Cardiac fibroblast (primary cell): Measurements from ENCODE around the gene CLPTM1L.

ENCODE experiments used
- DNase-seq, 2 donors: peaks; one replicate each; pipeline versions ENCODE4 v3.0.0 to v3.0.0-alpha.2; 2010; ENCODE audit warnings: low read depth in 2 of 2
- H3K4me3 ChIP-seq, 2 donors: replicated peaks in 1 of 2; 1 replicate in 1 of 2; 2 replicates in 1 of 2; pipeline ENCODE4 v1.5.1; 2011; ENCODE audit warnings: low read depth in 2 of 2, low read length in 2 of 2, mild to moderate bottlenecking in 2 of 2, moderate library complexity in 1 of 2
- TF ChIP-seq, protein P1 (sequence below): IDR thresholded peaks from one replicate; pipeline ENCODE4 v1.5.1; 2011; ENCODE audit warnings: low read depth, mild to moderate bottlenecking, low read length, inconsistent platforms

Gene CLPTM1L

DNA sequence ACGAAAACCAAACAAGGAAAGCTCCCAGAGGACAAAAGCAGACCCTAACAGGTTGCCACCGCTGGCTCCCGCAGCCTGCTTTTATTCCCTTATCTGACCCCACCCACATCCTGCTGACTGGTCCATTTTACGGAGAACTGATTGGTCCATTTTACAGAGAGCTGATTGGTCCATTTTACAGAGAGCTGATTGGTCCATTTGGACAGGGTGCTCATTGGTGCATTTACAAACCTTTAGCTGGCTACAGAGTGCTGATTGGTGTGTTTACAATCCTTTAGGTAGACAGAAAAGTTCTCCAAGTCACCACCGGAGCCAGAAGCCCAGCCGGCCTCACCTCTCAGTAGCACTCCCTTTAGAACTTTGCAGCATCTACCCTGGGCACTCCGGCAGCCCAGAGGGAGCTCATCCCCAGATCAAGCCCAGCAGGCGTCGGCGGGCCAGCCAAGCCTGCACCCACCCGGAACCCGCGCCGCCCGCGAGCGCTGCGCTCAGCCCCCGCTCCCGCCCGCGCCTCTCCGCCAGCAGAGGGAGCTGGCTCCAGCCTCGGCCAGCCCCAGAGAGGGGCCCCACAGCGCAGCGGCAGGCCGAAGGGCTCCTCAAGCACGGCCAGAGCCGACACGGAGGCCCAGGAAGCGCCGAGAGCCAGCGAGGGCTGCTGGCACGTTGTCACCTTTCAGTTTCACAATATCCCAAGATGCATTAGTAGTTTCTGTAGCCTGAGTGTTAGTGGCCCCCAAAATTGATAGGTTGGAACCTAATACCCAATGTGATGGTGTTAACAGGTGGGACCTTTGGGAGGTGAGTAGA is 35.3 kb upstream of the CLPTM1L start:
- H3K4me3 ChIP-seq, result no peak overlapping the region
- TF ChIP-seq, protein P1, sequence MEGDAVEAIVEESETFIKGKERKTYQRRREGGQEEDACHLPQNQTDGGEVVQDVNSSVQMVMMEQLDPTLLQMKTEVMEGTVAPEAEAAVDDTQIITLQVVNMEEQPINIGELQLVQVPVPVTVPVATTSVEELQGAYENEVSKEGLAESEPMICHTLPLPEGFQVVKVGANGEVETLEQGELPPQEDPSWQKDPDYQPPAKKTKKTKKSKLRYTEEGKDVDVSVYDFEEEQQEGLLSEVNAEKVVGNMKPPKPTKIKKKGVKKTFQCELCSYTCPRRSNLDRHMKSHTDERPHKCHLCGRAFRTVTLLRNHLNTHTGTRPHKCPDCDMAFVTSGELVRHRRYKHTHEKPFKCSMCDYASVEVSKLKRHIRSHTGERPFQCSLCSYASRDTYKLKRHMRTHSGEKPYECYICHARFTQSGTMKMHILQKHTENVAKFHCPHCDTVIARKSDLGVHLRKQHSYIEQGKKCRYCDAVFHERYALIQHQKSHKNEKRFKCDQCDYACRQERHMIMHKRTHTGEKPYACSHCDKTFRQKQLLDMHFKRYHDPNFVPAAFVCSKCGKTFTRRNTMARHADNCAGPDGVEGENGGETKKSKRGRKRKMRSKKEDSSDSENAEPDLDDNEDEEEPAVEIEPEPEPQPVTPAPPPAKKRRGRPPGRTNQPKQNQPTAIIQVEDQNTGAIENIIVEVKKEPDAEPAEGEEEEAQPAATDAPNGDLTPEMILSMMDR, result peak; percentile 18
- DNase-seq, result peak; percentile 47 to 60

DNA sequence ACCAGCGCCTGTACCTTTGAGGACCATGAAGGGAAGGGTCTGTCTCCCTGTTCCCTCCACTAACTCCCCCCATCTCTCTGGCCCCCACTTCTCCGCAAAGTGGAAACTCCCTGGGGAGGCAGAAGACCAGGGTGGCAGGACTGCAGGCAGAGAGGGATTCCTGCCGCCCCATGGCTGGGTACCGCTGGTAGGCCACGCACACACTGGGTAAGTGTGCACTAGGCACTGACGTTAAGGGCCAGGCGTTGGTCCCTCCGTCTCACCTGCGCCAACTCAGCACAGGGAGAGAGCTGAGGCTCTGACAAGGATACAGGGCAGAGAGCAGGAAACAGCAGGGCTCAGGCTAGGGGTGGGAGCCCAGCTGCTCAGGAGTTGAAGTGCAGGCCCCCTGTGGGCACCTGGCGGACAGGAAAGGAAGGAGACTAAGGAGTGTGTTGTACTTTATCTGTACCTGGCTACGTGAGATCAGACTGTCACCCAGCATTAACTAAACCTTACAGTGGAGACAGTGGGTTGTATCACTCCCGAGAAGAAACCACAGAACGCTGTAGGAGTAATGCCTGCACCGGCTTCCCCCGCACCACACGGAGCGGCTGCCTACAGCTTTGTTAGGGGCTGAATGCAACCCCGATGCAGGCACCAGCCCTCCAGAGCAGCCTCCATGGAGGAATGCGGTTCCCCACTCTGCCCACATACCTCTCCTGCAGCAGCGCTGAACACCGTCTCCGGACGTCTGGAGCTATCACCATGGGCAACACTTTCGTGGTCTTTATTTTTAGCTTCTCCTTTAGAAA is 34.2 kb upstream of the CLPTM1L start:
- DNase-seq, result no peak
- TF ChIP-seq, protein P1, result no peak
- H3K4me3 ChIP-seq, result no peak overlapping the region

DNA sequence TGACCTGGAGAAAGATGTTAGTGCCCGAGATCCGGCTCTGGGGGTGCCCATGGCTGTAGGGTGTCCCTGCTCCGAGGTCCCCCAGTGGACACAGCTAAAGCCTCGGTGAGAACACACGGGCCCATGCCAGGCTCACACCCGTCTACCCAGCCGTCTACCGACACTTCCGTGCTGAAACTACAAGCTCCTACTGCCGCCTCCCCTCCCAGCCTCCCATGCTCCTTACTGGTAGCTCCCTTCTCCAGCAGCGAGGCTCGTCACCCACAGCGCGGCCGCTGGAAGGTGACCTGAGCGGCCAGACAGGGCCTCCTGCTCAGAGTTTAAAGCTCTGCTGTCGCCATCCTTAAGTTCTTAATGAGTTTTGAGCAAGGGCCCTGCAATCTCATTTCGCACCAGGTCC is 33.2 kb upstream of the CLPTM1L start:
- no peak for DNase-seq

DNA sequence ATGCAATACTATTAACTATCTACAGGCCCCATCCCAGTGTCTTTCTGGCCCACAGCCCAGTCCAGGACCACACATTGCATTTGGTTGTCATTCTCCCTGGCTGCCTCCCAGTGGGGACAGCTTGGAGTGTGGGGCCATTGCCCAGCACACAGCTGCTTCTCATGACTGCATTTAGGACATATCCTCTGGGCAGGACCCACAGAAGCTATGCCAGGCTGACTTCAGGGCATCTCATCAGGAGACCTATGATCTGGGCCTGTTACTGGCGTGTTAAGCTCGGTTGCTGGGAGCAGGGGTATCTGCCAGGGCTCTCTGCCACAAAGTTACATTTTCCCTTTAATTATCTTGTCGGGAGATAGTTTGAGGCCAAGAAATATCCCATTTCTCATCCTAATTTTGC is 32.1 kb upstream of the CLPTM1L start:
- TF ChIP-seq, protein P1, result no peak
- H3K4me3 ChIP-seq, result no peak overlapping the region
- DNase-seq, result no peak

More for the DNA sequence above, 33.2 kb upstream of the CLPTM1L start:
- TF ChIP-seq, protein P1, result no peak
- H3K4me3 ChIP-seq, result no peak overlapping the region

DNA sequence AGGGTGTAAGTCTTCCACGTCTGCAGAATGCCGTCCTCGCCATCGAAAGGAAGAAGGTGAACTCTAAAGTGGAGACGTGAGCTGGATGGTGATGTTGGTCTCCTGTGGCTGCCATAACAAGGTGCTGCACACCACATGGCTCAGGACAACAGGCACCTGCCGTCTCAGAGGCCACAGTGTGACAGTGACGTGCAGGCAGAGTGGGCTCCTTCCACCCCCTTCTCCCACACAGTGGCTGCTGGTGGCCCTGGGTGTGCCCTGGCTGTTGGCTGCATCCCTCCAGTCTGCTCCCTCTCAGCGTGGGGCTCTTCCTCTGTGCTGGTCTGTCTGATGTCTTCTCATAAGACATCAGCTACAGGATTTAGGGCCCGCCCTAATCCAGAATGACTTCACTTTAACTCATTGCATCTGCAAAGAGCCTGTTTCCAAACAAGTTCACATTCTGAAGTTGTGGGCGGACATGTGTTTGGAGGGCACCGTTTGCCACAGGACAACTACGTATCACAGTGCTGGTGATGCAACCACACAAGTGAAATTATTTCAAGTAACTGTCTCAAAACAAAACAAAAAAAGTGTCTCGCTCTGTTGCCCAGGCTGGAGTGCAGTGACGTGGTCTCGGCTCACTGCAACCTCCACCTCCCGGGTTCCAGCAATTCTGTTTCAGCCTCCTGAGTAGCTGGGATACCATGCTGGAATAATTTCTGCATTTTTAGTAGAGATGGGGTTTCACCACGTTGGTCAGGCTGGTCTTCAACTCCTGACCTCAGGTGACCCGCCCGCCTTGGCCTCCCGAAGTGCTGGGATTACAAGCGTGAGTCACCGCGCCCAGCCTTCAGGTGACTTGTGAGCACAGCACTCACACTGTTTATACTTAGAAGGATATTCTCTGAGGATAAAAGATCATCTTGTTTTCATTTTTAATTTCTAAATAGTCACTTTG is 31.2 kb upstream of the CLPTM1L start:
- no peak overlapping the region for H3K4me3 ChIP-seq
- no peak for DNase-seq
- TF ChIP-seq, protein P1, result no peak

DNA sequence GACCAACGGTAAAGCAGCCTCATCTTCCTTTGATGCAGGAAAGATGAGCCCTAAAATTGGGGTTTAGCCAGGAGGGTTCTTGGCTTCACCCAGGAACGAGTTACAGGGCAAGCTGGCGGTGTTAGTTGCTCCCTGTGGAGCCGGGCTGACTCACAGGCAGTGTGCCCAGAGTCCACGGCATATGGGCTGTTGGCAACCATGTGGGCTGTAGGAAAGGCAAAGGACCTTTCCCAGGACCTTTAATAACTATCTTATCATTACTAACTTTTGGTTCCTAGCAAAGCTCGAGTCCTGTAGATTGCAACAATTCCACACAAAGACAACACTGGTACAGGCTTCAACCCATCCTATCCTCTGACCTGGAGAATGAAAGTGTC is 29.8 kb upstream of the CLPTM1L start:
- H3K4me3 ChIP-seq, result no peak overlapping the region
- peak; percentile 5 to 43 for DNase-seq
- TF ChIP-seq, protein P1, result no peak
